DMS79 treated with DMSO at 0.1 percent for 48 hours (cell line): ENCODE results near the gene PEMT.

ENCODE experiments used
- DNase-seq: peaks from one replicate; lab custom pipeline; 2025; lab: John Stamatoyannopoulos, UW

Gene PEMT

GRCh38 chr17:17536702-17537101 lies 54.8 kb downstream of the PEMT start:
- DNase-seq, result no peak

GRCh38 chr17:17535957-17536356 lies 55.6 kb downstream of the PEMT start:
- DNase-seq, result no peak

GRCh38 chr17:17533901-17534441 lies 57.5 kb downstream of the PEMT start:
- no peak for DNase-seq

GRCh38 chr17:17532991-17533390 lies 58.5 kb downstream of the PEMT start:
- no peak for DNase-seq

GRCh38 chr17:17531156-17531555 lies 60.4 kb downstream of the PEMT start:
- peak; percentile 71 for DNase-seq

GRCh38 chr17:17528696-17529652 lies 62.5 kb downstream of the PEMT start:
- DNase-seq, result no peak

GRCh38 chr17:17527956-17528500 lies 63.5 kb downstream of the PEMT start:
- no peak for DNase-seq

- no peak for DNase-seq
Observed at GRCh38 chr17:17527534-17527933, 64.0 kb downstream of the PEMT start.

GRCh38 chr17:17526369-17526768 lies 65.1 kb downstream of the PEMT start:
- DNase-seq, result peak; percentile 29

- DNase-seq, result no peak
Observed at GRCh38 chr17:17525956-17526355, 65.6 kb downstream of the PEMT start.

- no peak for DNase-seq
Observed at GRCh38 chr17:17525311-17525710, 66.2 kb downstream of the PEMT start.

- no peak for DNase-seq
Observed at GRCh38 chr17:17523731-17524490, 67.6 kb downstream of the PEMT start.

GRCh38 chr17:17523001-17523730 lies 68.3 kb downstream of the PEMT start:
- peak; percentile 73 for DNase-seq

- DNase-seq, result no peak
Observed at GRCh38 chr17:17520599-17521232, 70.8 kb downstream of the PEMT start.

GRCh38 chr17:17519886-17520285 lies 71.6 kb downstream of the PEMT start:
- DNase-seq, result no peak

GRCh38 chr17:17518951-17519350 lies 72.6 kb downstream of the PEMT start:
- DNase-seq, result no peak

GRCh38 chr17:17518014-17518413 lies 73.5 kb downstream of the PEMT start:
- DNase-seq, result no peak

GRCh38 chr17:17516941-17517720 lies 74.4 kb downstream of the PEMT start:
- no peak for DNase-seq

GRCh38 chr17:17515934-17516930 lies 75.3 kb downstream of the PEMT start:
- DNase-seq, result no peak
